Suprapubic skin (tissue), 4 donors: ENCODE data around the gene LAMA3. TPM values are rescaled to one million over a fixed set of nuclear protein-coding genes. Genes with fewer than 3 reads are reported as not detected.
A peak's percentile ranks its signal among the peaks of the same experiment; 100 is the strongest.

Source experiments
- DNase-seq, 2 donors: peaks; one replicate each; pipeline ENCODE4 v3.0.0-alpha.2; 2019; ENCODE audit warnings: low spot score in 2 of 2
- H3K27ac ChIP-seq: fragments of 200-600 bp; sonication (generic); one replicate; pipeline ENCODE4 v1.5.1; 2019
- H3K27me3 ChIP-seq: fragments of 200-600 bp; sonication (generic); one replicate; pipeline ENCODE4 v1.5.1; 2019
- H3K36me3 ChIP-seq: fragments of 200-600 bp; sonication (generic); one replicate; pipeline ENCODE4 v1.5.1; 2019
- H3K4me1 ChIP-seq: fragments of 200-600 bp; sonication (generic); one replicate; pipeline ENCODE4 v1.5.1; 2019
- H3K4me3 ChIP-seq: fragments of 200-600 bp; sonication (generic); one replicate; pipeline ENCODE4 v1.5.1; 2019; ENCODE audit warnings: mild to moderate bottlenecking
- H3K9me3 ChIP-seq: fragments of 200-600 bp; sonication (generic); one replicate; pipeline ENCODE4 v1.5.1; 2019
- EP300 ChIP-seq: sonication (generic); formaldehyde crosslinking; IDR thresholded peaks from one replicate; pipeline ENCODE4 v1.6.1; 2017; ENCODE audit warnings: antibody characterized with exemption
- POLR2A ChIP-seq, 2 donors: fragments of 450-650 bp; IDR thresholded peaks; one replicate each; pipeline ENCODE4 v1.6.1; 2017; ENCODE audit warnings: antibody characterized with exemption in 2 of 2, mild to moderate bottlenecking in 2 of 2, moderate library complexity in 2 of 2
- POLR2AphosphoS5 ChIP-seq, 3 donors: sonication (generic); formaldehyde crosslinking; IDR thresholded peaks; one replicate each; pipeline ENCODE4 v1.6.1; 2017; ENCODE audit warnings: antibody characterized with exemption in 3 of 3
- WGBS: methylation state at CpG from one replicate; pipeline ENCODE4 v1.1.5; 2018; 5-methylcytosine and 5-hydroxymethylcytosine counted together
- total RNA-seq, 4 donors: library from RNA; depleted of rRNA; stranded (reverse); fragments of >200 nt; gene quantifications; one replicate each; pipeline ENCODE4 v1.1.0, GENCODE V29; 2016
- TF ChIP-seq, protein P1 (sequence below), 2 donors: fragments of 200-600 bp in 1 of 2; fragments of 450-650 bp in 1 of 2; sonication (generic) in 1 of 2; IDR thresholded peaks; one replicate each; pipeline ENCODE4 v1.5.1; 2016 to 2019; ENCODE audit warnings: antibody characterized with exemption in 2 of 2, mild to moderate bottlenecking in 1 of 2, moderate library complexity in 1 of 2

LAMA3 gene
- total RNA-seq, 4 donors from 2014 or later: 233 to 370 (median 253) TPM

DNA sequence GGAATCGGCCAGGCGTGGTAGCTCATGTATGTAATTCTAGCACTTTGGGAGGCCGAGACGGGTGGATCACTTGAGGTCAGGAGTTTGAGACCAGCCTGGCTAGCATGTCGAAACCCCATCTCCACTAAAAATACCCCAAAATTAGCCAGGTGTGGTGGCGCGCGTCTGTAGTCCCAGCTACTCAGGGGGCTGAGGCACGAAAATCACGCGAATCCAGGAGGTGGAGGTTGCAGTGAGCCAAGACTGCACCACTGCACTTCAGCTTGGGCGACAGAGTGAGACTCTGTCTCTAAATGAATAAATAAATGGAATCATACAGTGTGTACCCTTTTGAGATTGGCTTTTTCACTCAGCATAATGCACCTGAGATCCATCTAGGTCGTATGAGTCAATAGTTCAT, 305.9 kb downstream of the LAMA3 start:
- Histone ChIP-seq H3K4me3 (no peak overlapping the region), H3K27me3 (no peaks in the 10 kb centered on the region), H3K36me3 (no peaks in the 10 kb centered on the region), H3K27ac (no peak overlapping the region), H3K9me3 (no peaks in the 10 kb centered on the region), H3K4me1 (peaks cover 38% of the 10 kb centered on the region)
- no peak for TF ChIP-seq POLR2A (IDR thresholded peaks at IDR 0.05)
- TF ChIP-seq, protein P1, sequence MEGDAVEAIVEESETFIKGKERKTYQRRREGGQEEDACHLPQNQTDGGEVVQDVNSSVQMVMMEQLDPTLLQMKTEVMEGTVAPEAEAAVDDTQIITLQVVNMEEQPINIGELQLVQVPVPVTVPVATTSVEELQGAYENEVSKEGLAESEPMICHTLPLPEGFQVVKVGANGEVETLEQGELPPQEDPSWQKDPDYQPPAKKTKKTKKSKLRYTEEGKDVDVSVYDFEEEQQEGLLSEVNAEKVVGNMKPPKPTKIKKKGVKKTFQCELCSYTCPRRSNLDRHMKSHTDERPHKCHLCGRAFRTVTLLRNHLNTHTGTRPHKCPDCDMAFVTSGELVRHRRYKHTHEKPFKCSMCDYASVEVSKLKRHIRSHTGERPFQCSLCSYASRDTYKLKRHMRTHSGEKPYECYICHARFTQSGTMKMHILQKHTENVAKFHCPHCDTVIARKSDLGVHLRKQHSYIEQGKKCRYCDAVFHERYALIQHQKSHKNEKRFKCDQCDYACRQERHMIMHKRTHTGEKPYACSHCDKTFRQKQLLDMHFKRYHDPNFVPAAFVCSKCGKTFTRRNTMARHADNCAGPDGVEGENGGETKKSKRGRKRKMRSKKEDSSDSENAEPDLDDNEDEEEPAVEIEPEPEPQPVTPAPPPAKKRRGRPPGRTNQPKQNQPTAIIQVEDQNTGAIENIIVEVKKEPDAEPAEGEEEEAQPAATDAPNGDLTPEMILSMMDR (IDR thresholded peaks at IDR 0.05): no peak
- TF ChIP-seq POLR2AphosphoS5 (IDR thresholded peaks at IDR 0.05): no peak
- no peak for TF ChIP-seq EP300
- whole genome bisulfite sequencing: 95% methylated on average over 13 of the region's 13 CpGs
- DNase-seq: no peak

DNA sequence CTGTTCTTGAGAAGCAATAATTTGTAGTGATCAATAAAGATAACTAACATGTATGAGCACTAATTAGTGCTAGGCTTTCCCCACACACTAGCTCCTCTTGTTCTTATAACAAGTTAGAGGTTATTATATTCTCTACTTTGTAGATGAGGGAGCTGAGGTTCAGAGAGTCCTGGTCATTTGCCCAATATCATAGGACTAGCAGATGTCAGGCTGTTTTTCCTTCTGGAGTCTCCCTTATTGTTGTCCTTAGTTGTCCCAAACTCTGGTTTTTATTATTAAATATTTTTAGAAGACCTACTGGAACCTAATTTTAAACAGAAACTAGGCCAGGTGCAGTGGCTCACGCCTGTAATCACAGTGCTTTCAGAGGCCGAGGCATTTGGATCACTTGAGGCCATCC, 308.8 kb downstream of the LAMA3 start:
- WGBS: 96% methylated on average over 2 of the region's 2 CpGs
- Histone ChIP-seq H3K4me3 (no peak overlapping the region), H3K27ac (peak overlapping the region; percentile 47), H3K9me3 (no peaks in the 10 kb centered on the region), H3K4me1 (peaks cover 20% of the 10 kb centered on the region), H3K36me3 (no peaks in the 10 kb centered on the region), H3K27me3 (no peaks in the 10 kb centered on the region)
- no peak for DNase-seq
- TF ChIP-seq, protein P1 (IDR thresholded peaks at IDR 0.05): no peak
- TF ChIP-seq EP300: no peak
- no peak for TF ChIP-seq POLR2A (IDR thresholded peaks at IDR 0.05)
- no peak for TF ChIP-seq POLR2AphosphoS5 (IDR thresholded peaks at IDR 0.05)

DNA sequence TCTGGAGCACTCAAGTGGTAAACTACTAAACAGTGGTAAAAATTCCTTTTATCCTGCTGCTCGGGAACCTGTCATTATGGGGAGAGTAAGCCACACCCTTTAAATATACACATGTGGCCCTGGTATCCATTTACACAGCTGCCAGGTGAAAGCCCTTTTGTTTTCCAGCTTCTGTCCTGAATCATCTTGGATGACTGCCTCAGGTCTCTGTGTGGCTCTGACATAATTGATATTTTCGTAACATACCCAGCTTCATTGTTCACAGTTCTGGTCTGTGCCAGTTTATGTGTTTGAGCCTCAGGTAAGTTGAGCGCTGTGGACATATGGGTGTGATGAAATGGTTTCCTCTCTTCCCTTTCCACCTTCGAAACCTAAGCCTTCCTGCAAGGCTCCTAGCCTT, 309.6 kb downstream of the LAMA3 start:
- H3K27me3 ChIP-seq: no peaks in the 10 kb centered on the region
- peaks cover 18% of the 10 kb centered on the region for H3K4me1 ChIP-seq
- WGBS: 32% methylated on average over 4 of the region's 4 CpGs
- TF ChIP-seq POLR2AphosphoS5 (IDR thresholded peaks at IDR 0.05): peak in 1 of 3 donors; percentile 37
- TF ChIP-seq EP300: no peak
- TF ChIP-seq, protein P1 (IDR thresholded peaks at IDR 0.05): no peak
- TF ChIP-seq POLR2A (IDR thresholded peaks at IDR 0.05): no peak
- no peaks in the 10 kb centered on the region for H3K9me3 ChIP-seq
- H3K36me3 ChIP-seq: no peaks in the 10 kb centered on the region
- no peak overlapping the region for H3K4me3 ChIP-seq
- H3K27ac ChIP-seq: no peak overlapping the region
- DNase-seq: no peak

DNA sequence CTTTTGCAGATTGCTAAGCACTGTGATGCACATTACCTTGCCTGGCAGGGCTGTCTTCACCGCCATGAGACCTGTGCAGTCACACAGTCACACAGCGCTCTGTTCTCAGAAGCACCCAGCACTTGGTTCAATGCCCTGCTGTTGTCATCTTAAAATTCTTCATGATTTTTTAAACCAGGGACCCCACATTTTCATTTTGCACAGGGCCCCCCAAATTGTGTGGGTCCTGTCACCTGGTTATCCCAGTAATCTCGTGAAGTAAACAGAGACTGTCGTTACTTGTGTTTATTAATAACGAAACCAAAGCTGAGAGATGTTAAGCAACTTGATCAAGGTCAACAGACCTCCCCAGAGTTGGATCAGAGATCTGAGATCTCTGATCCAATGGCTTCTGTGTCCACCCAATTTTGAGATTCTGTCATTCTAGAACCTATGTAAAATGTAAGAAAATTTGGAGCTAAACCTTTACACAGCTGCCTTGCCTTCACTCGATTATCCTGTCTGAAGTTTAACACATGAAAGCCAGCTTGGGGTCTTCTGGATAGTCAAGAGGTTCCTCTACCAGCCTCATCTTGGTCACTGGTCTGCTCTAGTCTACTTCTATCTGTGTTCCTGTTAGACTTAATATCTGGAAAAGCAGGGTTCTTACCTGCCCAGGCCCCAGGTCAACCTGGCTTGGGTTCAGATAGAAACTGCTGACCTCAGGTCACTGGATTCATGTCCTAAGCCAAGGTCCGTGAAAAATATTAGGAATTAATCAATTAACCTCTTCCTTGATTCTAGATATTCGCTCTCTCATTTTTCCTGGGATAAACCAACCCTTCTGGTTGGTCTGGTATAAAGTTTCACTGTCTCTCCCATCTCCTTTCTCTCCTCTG, 311.6 kb downstream of the LAMA3 start:
- TF ChIP-seq POLR2AphosphoS5 (IDR thresholded peaks at IDR 0.05) (no peak), POLR2A (IDR thresholded peaks at IDR 0.05) (no peak), EP300 (no peak)
- TF ChIP-seq, protein P1 (IDR thresholded peaks at IDR 0.05): no peak
- peaks cover 12% of the 10 kb centered on the region for H3K4me1 ChIP-seq
- no peak for DNase-seq
- H3K4me3 ChIP-seq: no peak overlapping the region
- WGBS: 81% methylated on average over 8 of the region's 8 CpGs
- H3K36me3 ChIP-seq: no peaks in the 10 kb centered on the region
- H3K9me3 ChIP-seq: no peaks in the 10 kb centered on the region
- H3K27ac ChIP-seq: no peak overlapping the region
- no peaks in the 10 kb centered on the region for H3K27me3 ChIP-seq

DNA sequence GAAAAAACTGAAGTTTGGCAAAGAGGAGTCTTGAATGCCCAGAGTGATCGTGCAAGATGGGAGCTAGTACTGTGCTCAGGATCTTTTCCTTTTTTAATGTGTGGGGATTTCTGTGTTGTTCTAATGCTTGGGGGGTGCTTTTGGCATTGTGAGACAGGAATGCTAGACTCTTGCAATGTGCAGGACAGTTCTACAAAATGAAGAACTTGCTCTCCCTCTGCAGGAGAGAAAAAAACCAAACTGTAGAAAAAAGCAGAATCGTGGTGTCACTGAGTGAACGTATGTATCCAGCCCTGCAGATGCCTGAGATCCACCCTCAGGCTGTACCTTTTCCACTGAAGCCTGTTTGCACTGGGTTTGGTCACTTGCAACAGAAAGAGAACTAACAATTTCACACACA, 313.2 kb downstream of the LAMA3 start:
- no peak for DNase-seq
- Histone ChIP-seq H3K27me3 (no peaks in the 10 kb centered on the region), H3K4me3 (no peak overlapping the region), H3K9me3 (no peaks in the 10 kb centered on the region), H3K4me1 (peaks cover 12% of the 10 kb centered on the region), H3K27ac (no peak overlapping the region), H3K36me3 (no peaks in the 10 kb centered on the region)
- TF ChIP-seq POLR2AphosphoS5 (IDR thresholded peaks at IDR 0.05) (no peak), POLR2A (IDR thresholded peaks at IDR 0.05) (no peak), EP300 (no peak)
- TF ChIP-seq, protein P1 (IDR thresholded peaks at IDR 0.05): no peak
- WGBS: 63% methylated on average over 3 of the region's 3 CpGs
